IPS-NIHi7 (cell line): ENCODE results near the gene CRADD.
"Not testable (repeated sequence)": the region's sequence is repeated elsewhere in the genome, so short reads cannot be mapped to it uniquely, and the experiment has no call there.

Source experiments
- DNase-seq: peaks from one replicate; pipeline ENCODE4 v3.0.0; 2012; ENCODE audit warnings: mixed read lengths; ENCODE audit errors: extremely low spot score

Gene CRADD

GRCh38 chr12:93758801-93759373 lies 81.7 kb downstream of the CRADD start:
- no peak for DNase-seq

- DNase-seq = no peak
These were observed 82.4 kb downstream of the CRADD start for GRCh38 chr12:93759512-93760081.

- no peak for DNase-seq
These were observed 83.2 kb downstream of the CRADD start for GRCh38 chr12:93760275-93760875.

- no peak for DNase-seq
These were observed 85.0 kb downstream of the CRADD start for GRCh38 chr12:93762059-93762719.

- DNase-seq = no peak
These were observed 85.9 kb downstream of the CRADD start for GRCh38 chr12:93762912-93763553.

- no peak for DNase-seq
These were observed 86.6 kb downstream of the CRADD start for GRCh38 chr12:93763746-93764147.

GRCh38 chr12:93766371-93766770 lies 89.2 kb downstream of the CRADD start:
- no peak for DNase-seq

GRCh38 chr12:93766796-93767523 lies 89.8 kb downstream of the CRADD start:
- peak; percentile 39 for DNase-seq

GRCh38 chr12:93767524-93767863 lies 90.3 kb downstream of the CRADD start:
- no peak for DNase-seq

- no peak for DNase-seq
These were observed 95.0 kb downstream of the CRADD start for GRCh38 chr12:93772003-93772700.

- no peak for DNase-seq
These were observed 96.1 kb downstream of the CRADD start for GRCh38 chr12:93773122-93773871.

- DNase-seq = no peak
These were observed 99.4 kb downstream of the CRADD start for GRCh38 chr12:93776581-93777018.

- DNase-seq = no peak
These were observed 100.1 kb downstream of the CRADD start for GRCh38 chr12:93777254-93777653.

- DNase-seq = no peak
These were observed 101.1 kb downstream of the CRADD start for GRCh38 chr12:93778306-93778705.

GRCh38 chr12:93778766-93779165 lies 101.6 kb downstream of the CRADD start:
- DNase-seq = no peak

- no peak for DNase-seq
These were observed 103.0 kb downstream of the CRADD start for GRCh38 chr12:93780101-93780641.

GRCh38 chr12:93780886-93781285 lies 103.7 kb downstream of the CRADD start:
- not testable (repeated sequence) for DNase-seq

GRCh38 chr12:93781961-93782360 lies 104.8 kb downstream of the CRADD start:
- DNase-seq = not testable (repeated sequence)

GRCh38 chr12:93782853-93783252 lies 105.7 kb downstream of the CRADD start:
- no peak for DNase-seq

GRCh38 chr12:93783832-93784231 lies 106.7 kb downstream of the CRADD start:
- DNase-seq = no peak
